Measurements from ENCODE around the gene HOMER3.
A peak's percentile ranks its signal among the peaks of the same experiment; 100 is the strongest.

Gene HOMER3

GRCh38 chr19:18969931-18970659 lies 29.1 kb upstream of the HOMER3 start:
- no peak for TF ChIP-seq CTCF (IDR thresholded peaks at IDR 0.05)
- peak overlapping the region in 1 of 2 donors; percentile 58 for H3K27ac ChIP-seq
- H3K4me3 ChIP-seq: no peak overlapping the region
- DNase-seq (ENCODE audit: low spot score): no peak

- no peak for DNase-seq (ENCODE audit: low spot score)
- Histone ChIP-seq H3K4me3 (no peak overlapping the region), H3K27ac (peak overlapping the region; percentile 68 to 74)
- no peak for TF ChIP-seq CTCF (IDR thresholded peaks at IDR 0.05)
Measured at GRCh38 chr19:18967358-18968146, 26.5 kb upstream of the HOMER3 start.

- H3K27ac ChIP-seq: peak overlapping the region; percentile 14 to 46
- no peak for TF ChIP-seq CTCF (IDR thresholded peaks at IDR 0.05)
- DNase-seq (ENCODE audit: low spot score): no peak
- no peak overlapping the region for H3K4me3 ChIP-seq
Measured at GRCh38 chr19:18966307-18966706, 25.3 kb upstream of the HOMER3 start.

GRCh38 chr19:18964121-18964520 lies 23.1 kb upstream of the HOMER3 start:
- DNase-seq (ENCODE audit: low spot score): no peak
- Histone ChIP-seq H3K4me3 (no peak overlapping the region), H3K27ac (no peak overlapping the region)
- no peak for TF ChIP-seq CTCF (IDR thresholded peaks at IDR 0.05)

GRCh38 chr19:18961767-18962620 lies 21.0 kb upstream of the HOMER3 start:
- Histone ChIP-seq H3K4me3 (no peak overlapping the region), H3K27ac (no peak overlapping the region)
- DNase-seq (ENCODE audit: low spot score): no peak
- no peak for TF ChIP-seq CTCF (IDR thresholded peaks at IDR 0.05)

GRCh38 chr19:18960370-18960769 lies 19.4 kb upstream of the HOMER3 start:
- Histone ChIP-seq H3K4me3 (no peak overlapping the region), H3K27ac (no peak overlapping the region)
- no peak for DNase-seq (ENCODE audit: low spot score)

More at GRCh38 chr19:18960370-18960769, 19.4 kb upstream of the HOMER3 start:
- TF ChIP-seq CTCF (IDR thresholded peaks at IDR 0.05): no peak
